GM19193 (cell line): Measurements from ENCODE around the gene POU2AF3.

ENCODE experiments used
- POLR2A ChIP-seq: IDR thresholded peaks from 4 replicates; pipeline ENCODE4 v1.6.1; 2011; ENCODE audit not compliant: insufficient read depth, insufficient read length; ENCODE audit errors: extremely low read depth

The POU2AF3 gene

GRCh38 chr11:111353776-111354600 is 55.6 kb downstream of the POU2AF3 start:
- TF ChIP-seq POLR2A, result peak; percentile 48

GRCh38 chr11:111354601-111354891 is 56.2 kb downstream of the POU2AF3 start:
- no peak for TF ChIP-seq POLR2A

GRCh38 chr11:111355101-111355500 is 56.8 kb downstream of the POU2AF3 start:
- TF ChIP-seq POLR2A, result no peak

GRCh38 chr11:111355956-111356659 is 57.8 kb downstream of the POU2AF3 start:
- no peak for TF ChIP-seq POLR2A

- TF ChIP-seq POLR2A, result no peak
Observed at GRCh38 chr11:111356660-111357048, 58.3 kb downstream of the POU2AF3 start.

- TF ChIP-seq POLR2A, result peak; percentile 9
Observed at GRCh38 chr11:111357150-111358037, 59.0 kb downstream of the POU2AF3 start.
